Bronchial epithelial cell (primary cell): ENCODE data around the gene TARDBP. TPM values are rescaled to one million over a fixed set of nuclear protein-coding genes. Genes with fewer than 3 reads are reported as not detected.
"Not testable (repeated sequence)": the region's sequence is repeated elsewhere in the genome, so short reads cannot be mapped to it uniquely, and the experiment has no call there.

Experiments used
- DNase-seq: peaks from one replicate; pipeline ENCODE4 v3.0.0-alpha.2; 2010; ENCODE audit warnings: low read depth
- FAIRE-seq: peaks from 2 replicates; lab custom pipeline; 2011; peaks lifted over from hg19 to GRCh38; lab: Jason Lieb, UNC
- H3K27me3 ChIP-seq: 2 replicates; pipeline ENCODE4 v1.5.1; 2011; ENCODE audit warnings: low read length; ENCODE audit not compliant: control insufficient read depth, insufficient read depth
- H3K36me3 ChIP-seq: 2 replicates; pipeline ENCODE4 v1.5.1; 2011; ENCODE audit warnings: low read length; ENCODE audit not compliant: control insufficient read depth, insufficient read depth
- H3K4me3 ChIP-seq: 2 replicates; pipeline ENCODE4 v1.5.1; 2011; ENCODE audit warnings: mild to moderate bottlenecking, low read depth, low read length, control low read depth
- total RNA-seq: library from RNA; depleted of rRNA; stranded (reverse); fragments of >200 nt; gene quantifications from 2 replicates; pipeline ENCODE4 v1.2.1, GENCODE V29; 2014
- TF ChIP-seq, protein P1 (sequence below): IDR thresholded peaks from 2 replicates; pipeline ENCODE4 v1.5.1; 2011; ENCODE audit warnings: mild to moderate bottlenecking, moderate library complexity, low read length, control low read depth, inconsistent platforms; ENCODE audit not compliant: insufficient read depth, severe bottlenecking

The TARDBP gene
- total RNA-seq, 1 donor from 2014 or later, result 79.0 TPM

DNA sequence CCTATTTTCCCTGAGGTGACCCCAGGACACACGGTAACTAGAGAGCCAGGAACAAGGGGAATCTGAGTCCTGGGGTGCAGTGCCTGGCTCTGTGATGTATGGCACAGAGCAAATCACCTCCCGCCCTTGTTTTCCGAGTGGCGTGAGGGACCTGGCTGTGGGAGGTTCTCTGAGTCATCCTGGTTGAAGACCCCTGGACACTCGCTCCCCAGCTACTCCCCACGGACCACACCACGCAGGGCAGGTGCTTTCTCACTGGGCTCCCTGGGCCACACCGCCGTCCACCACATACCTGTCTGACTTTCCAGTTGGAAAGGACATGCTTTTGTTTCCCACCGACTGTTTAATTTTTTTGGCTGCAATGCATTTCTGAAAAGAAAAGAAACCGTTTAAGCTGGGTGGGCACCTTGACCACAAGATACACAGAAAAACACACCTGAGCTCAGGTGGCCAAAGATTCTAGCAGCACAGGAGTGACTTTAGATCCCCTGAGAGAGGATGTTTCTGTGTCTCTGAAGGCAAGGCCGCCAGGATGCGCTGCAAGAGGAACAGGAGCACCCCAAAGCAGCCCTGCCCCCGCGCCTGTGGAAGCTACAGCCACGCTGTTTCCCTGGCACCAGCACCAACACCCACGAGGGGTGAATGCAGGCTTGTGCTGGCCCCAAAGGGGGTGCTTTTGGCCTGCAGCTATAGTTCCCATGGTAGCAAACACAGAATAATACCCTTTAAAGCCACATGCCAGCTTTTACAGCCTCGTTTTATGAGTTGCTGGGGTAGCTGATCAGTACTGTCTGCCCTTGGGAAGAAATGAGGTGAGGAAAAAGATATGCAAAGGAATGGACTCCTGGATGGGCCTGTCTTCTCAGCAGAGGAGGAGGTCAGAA lies 55.5 kb downstream of the TARDBP start:
- FAIRE-seq (no peak), DNase-seq (no peak)
- no peak overlapping the region for H3K4me3 ChIP-seq
- no peaks in the 10 kb centered on the region for H3K27me3 ChIP-seq
- H3K36me3 ChIP-seq, result peaks cover 40% of the 10 kb centered on the region
- TF ChIP-seq, protein P1, sequence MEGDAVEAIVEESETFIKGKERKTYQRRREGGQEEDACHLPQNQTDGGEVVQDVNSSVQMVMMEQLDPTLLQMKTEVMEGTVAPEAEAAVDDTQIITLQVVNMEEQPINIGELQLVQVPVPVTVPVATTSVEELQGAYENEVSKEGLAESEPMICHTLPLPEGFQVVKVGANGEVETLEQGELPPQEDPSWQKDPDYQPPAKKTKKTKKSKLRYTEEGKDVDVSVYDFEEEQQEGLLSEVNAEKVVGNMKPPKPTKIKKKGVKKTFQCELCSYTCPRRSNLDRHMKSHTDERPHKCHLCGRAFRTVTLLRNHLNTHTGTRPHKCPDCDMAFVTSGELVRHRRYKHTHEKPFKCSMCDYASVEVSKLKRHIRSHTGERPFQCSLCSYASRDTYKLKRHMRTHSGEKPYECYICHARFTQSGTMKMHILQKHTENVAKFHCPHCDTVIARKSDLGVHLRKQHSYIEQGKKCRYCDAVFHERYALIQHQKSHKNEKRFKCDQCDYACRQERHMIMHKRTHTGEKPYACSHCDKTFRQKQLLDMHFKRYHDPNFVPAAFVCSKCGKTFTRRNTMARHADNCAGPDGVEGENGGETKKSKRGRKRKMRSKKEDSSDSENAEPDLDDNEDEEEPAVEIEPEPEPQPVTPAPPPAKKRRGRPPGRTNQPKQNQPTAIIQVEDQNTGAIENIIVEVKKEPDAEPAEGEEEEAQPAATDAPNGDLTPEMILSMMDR, result no peak

DNA sequence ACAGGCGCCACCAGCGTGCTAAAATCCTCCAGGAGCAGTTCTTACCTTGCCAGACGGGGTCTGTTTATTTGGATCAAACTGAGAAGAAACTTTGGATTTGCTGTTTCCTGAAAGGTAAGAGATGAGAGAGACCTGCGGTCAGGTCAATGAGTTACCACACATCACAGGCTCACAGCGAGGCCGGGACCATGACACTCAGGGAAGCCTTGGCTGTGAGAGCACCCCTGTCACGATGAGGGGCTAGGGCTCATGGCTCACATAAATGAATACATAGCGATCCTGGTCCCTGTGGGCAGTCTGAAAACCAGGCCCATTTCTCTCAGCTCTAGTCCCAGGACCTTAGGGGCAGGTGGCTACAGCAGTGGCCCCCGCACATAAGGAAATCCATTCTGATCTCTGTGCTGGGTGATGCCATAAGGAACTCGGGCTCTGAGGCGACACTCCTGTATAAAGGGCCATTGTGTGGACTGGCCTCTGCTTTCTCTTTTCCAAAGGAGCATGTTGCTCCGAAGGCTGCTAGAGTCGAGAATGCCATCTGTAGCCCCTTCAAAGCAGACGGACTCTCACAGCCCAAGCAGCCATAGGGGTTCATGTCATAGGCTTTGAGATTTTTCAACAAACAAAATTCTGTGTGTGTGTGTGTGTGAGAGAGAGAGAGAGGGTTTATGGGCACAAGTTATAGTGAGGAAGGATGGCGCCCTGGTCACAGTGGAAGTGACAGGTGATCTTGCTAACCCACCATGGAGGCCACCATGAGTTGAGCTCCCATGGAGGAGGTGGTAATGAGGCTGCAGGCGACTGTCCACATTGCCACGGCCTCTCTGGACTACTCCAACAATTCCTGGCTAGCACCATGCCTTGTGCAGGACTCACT lies 56.4 kb downstream of the TARDBP start:
- TF ChIP-seq, protein P1, result no peak
- no peaks in the 10 kb centered on the region for H3K27me3 ChIP-seq
- no peak overlapping the region for H3K4me3 ChIP-seq
- no peak for FAIRE-seq
- no peak for DNase-seq
- peaks cover 40% of the 10 kb centered on the region for H3K36me3 ChIP-seq

DNA sequence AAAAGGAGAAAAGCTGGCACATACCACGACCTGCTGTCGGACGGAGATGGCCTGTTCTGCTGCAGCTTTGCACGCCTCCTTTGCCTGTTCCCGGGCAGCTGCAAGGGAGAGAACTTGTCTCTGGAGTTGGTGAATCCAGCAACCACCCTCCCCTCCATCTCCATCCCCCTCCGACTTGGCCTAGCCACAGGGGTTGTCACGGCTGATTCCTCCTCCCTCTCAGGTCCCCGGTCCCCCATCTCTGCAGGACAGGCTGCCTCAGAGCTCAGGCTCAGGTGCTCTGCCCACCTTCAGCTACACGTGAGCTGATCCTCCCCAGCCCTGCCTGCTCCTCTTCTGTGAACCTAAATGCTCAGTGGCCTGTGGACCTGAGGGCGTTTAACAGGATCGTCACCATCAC lies 58.4 kb downstream of the TARDBP start:
- TF ChIP-seq, protein P1, result no peak
- Histone ChIP-seq H3K4me3 (no peak overlapping the region), H3K36me3 (peaks cover 36% of the 10 kb centered on the region), H3K27me3 (no peaks in the 10 kb centered on the region)
- FAIRE-seq, result no peak
- no peak for DNase-seq

DNA sequence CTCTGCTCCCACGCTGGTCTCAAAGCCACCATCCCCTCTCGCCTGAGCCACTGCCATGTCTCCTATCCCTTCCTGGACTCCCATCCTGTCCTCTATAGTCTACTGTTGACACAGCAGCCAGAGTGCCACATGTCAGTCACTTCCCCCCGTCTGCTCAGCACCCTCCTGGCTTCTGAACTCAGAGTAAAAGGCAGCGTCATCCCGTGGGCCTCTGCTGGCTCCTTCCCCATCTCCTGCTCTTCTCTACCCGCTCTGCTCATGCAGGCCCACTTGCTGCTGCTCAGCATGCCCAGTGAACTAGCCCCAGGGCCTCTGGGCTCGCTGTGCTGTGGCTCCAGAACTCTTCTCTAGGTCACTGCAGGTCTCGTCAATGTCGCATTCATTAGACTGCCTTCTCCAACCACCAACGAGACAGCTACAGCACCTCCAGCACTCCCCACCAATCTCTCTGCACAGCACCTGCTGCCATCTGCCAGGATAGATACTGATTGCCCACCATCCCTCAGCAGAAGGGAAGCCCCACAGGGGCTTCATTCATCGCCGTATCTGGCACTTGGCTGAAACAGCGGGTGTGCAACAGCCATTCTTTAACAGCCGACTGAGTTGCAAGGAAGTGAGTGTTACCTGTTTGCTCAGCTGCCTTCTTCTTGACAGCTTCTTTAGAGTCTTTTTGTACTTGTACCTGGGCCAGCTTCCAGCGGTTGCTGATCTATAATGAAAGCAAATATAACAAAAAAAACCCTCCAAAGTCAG lies 59.2 kb downstream of the TARDBP start:
- DNase-seq, result no peak
- TF ChIP-seq, protein P1, result no peak
- FAIRE-seq, result no peak

DNA sequence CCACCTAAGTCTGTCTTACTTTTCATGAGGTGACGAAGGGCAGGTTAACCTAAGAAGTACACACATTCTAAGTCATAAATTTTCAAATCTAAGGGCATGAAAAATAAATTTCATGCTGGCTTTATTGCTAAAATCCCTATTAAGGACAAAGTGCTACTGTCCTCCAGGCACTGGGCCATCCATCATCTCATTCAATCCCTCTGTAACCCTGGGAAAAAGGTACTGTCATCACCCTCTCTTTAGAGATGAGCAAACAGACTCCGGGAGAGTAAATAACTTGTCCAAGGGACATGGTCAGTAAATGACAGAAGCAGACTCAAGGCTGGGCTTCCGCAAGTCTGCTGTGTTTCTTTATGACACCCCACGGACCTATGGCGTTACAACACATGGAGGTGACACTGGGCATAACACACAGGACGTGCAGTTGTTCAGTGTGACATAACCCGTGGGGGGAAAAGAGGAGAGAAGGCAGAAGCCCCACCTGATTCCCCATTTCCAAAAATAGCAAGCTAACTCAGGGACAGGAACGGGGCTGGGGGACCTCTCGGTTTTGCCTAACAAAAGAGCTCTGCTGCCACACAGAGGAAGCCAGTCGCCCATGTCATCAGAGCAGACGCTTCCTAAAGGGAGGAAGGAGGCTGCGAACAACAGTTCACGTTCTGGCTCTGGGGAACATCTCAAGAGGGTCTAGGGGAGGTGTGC lies 59.9 kb downstream of the TARDBP start:
- Histone ChIP-seq H3K36me3 (peaks cover 37% of the 10 kb centered on the region), H3K27me3 (no peaks in the 10 kb centered on the region), H3K4me3 (no peak overlapping the region)
- FAIRE-seq, result no peak
- TF ChIP-seq, protein P1, result no peak
- DNase-seq, result no peak

More for the DNA sequence above, 59.2 kb downstream of the TARDBP start:
- H3K36me3 ChIP-seq, result peaks cover 35% of the 10 kb centered on the region
- no peaks in the 10 kb centered on the region for H3K27me3 ChIP-seq
- H3K4me3 ChIP-seq, result no peak overlapping the region

DNA sequence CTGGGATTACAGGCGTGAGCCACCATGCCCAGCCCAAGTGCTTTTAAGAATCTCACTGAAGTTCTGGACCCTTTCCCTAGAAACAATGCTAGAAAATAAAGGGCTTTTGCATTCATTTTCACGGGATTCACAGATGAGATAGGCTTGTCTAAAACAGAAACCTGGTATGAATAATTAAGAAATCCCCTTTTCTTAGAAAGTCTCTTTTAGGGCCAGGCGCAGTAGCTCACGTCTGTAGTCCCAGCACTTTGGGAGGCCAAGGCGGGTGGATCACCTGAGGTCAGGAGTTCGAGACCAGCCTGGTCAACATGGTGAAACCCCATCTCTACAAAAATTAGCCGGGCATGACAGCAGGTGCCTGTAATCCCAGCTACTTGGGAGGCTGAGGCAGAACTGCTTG lies 60.9 kb downstream of the TARDBP start:
- not testable (repeated sequence) for H3K27me3 ChIP-seq, H3K4me3 ChIP-seq, DNase-seq, FAIRE-seq
- peaks cover 31% of the 10 kb centered on the region for H3K36me3 ChIP-seq
